ENCODE measurements around the gene TCP11L2. TPM values are rescaled to one million over a fixed set of nuclear protein-coding genes. Genes with fewer than 3 reads are reported as not detected.
A peak's percentile ranks its signal among the peaks of the same experiment; 100 is the strongest.

TCP11L2 gene
- polyA plus RNA-seq, 3 donors, result 23.5 to 37.3 (median 35.8) TPM

- no peaks in the 10 kb centered on the region for H3K9me3 Mint-ChIP-seq
- peak overlapping the region in 5 of 7 donors; percentile 25 to 82 (median 66) for H3K27ac Mint-ChIP-seq
- H3K4me2 ChIP-seq (replicated peaks; ENCODE audit: extremely low read depth, low read length, poor library complexity, severe bottlenecking), result no peak overlapping the region
- H3K4me3 Mint-ChIP-seq, result no peak overlapping the region
- no peaks in the 10 kb centered on the region for H3K9me3 ChIP-seq (replicated peaks in 1 of 2; ENCODE audit: control insufficient read depth in 1 of 2, insufficient read depth in 1 of 2, low read length in 2 of 2)
- no peak overlapping the region for H3K9ac ChIP-seq (ENCODE audit: insufficient read depth, low read length, poor library complexity, severe bottlenecking)
- DNase-seq, result peak; percentile 77 to 91 (median 91)
- no peaks in the 10 kb centered on the region for H3K36me3 ChIP-seq (replicated peaks in 1 of 2; ENCODE audit: control insufficient read depth in 1 of 2, insufficient read depth in 2 of 2, low read length in 2 of 2)
- peaks cover 0 to 2% of the 10 kb centered on the region in 2 donors for H3K36me3 Mint-ChIP-seq
- no peak for TF ChIP-seq CTCF (IDR thresholded peaks at IDR 0.05)
- intact Hi-C loops (cut with micrococcal nuclease), result loop anchor here in 1 of 2 donors (5.0 kb wide), 1 partner anchor 41 kb away; the partner anchor contains the start of gene CKAP4
- 93% methylated on average over 2 of the region's 9 CpGs for WGBS (ENCODE audit: insufficient coverage)
- peaks cover 14 to 27% of the 10 kb centered on the region in 2 donors for H3K4me1 ChIP-seq (ENCODE audit: control insufficient read depth in 1 of 2, insufficient read depth in 2 of 2, low read length in 2 of 2)
- peak overlapping the region in 1 of 2 donors; percentile 66 for H3K27ac ChIP-seq (ENCODE audit: low read depth in 1 of 2, low read length in 2 of 2)
- no peak overlapping the region for H3K4me3 ChIP-seq (replicated peaks in 1 of 3; ENCODE audit: low read depth in 2 of 3, low read length in 3 of 3)
- peaks cover 10 to 13% of the 10 kb centered on the region in 2 donors for H3K27me3 ChIP-seq (ENCODE audit: control insufficient read depth in 2 of 2, insufficient read depth in 2 of 2, low read length in 2 of 2)
- H2AFZ ChIP-seq (ENCODE audit: insufficient read depth, low read depth, low read length, poor library complexity, severe bottlenecking), result no peak overlapping the region
- no peaks in the 10 kb centered on the region for H3K79me2 ChIP-seq (ENCODE audit: insufficient read depth, low read length)
- peaks cover 10 to 20% (median 12%) of the 10 kb centered on the region in 3 donors for H3K27me3 Mint-ChIP-seq (ENCODE audit: low read depth in 3 of 3)
- peaks cover 38% of the 10 kb centered on the region for H3K4me1 Mint-ChIP-seq
- no peaks in the 10 kb centered on the region for H4K20me1 ChIP-seq (ENCODE audit: insufficient read depth, low read length)
Observed at GRCh38 chr12:106288494-106289195, 13.9 kb upstream of the TCP11L2 start.

GRCh38 chr12:106289196-106289681, 13.3 kb upstream of the TCP11L2 start:
- H3K27ac Mint-ChIP-seq, result peak overlapping the region in 6 of 7 donors; percentile 14 to 82 (median 54)
- Histone ChIP-seq H3K79me2 (ENCODE audit: insufficient read depth, low read length) (no peaks in the 10 kb centered on the region), H3K4me1 (ENCODE audit: control insufficient read depth in 1 of 2, insufficient read depth in 2 of 2, low read length in 2 of 2) (peaks cover 14 to 27% of the 10 kb centered on the region in 2 donors), H3K27ac (ENCODE audit: low read depth in 1 of 2, low read length in 2 of 2) (peak overlapping the region in 1 of 2 donors; percentile 66), H2AFZ (ENCODE audit: insufficient read depth, low read depth, low read length, poor library complexity, severe bottlenecking) (no peak overlapping the region), H3K9me3 (replicated peaks in 1 of 2; ENCODE audit: control insufficient read depth in 1 of 2, insufficient read depth in 1 of 2, low read length in 2 of 2) (no peaks in the 10 kb centered on the region), H3K27me3 (ENCODE audit: control insufficient read depth in 2 of 2, insufficient read depth in 2 of 2, low read length in 2 of 2) (peaks cover 9 to 11% of the 10 kb centered on the region in 2 donors), H3K36me3 (replicated peaks in 1 of 2; ENCODE audit: control insufficient read depth in 1 of 2, insufficient read depth in 2 of 2, low read length in 2 of 2) (no peaks in the 10 kb centered on the region), H3K4me3 (replicated peaks in 1 of 3; ENCODE audit: low read depth in 2 of 3, low read length in 3 of 3) (no peak overlapping the region), H3K4me2 (replicated peaks; ENCODE audit: extremely low read depth, low read length, poor library complexity, severe bottlenecking) (no peak overlapping the region), H4K20me1 (ENCODE audit: insufficient read depth, low read length) (no peaks in the 10 kb centered on the region), H3K9ac (ENCODE audit: insufficient read depth, low read length, poor library complexity, severe bottlenecking) (no peak overlapping the region)
- DNase-seq, result no peak
- H3K27me3 Mint-ChIP-seq (ENCODE audit: low read depth in 3 of 3), result peaks cover 10 to 18% (median 11%) of the 10 kb centered on the region in 3 donors
- TF ChIP-seq CTCF (IDR thresholded peaks at IDR 0.05), result no peak
- peaks cover 38% of the 10 kb centered on the region for H3K4me1 Mint-ChIP-seq
- no peaks in the 10 kb centered on the region for H3K9me3 Mint-ChIP-seq
- intact Hi-C loops (cut with micrococcal nuclease), result loop anchor here in 1 of 2 donors (5.0 kb wide), 1 partner anchor 42 kb away; the partner anchor contains the start of gene CKAP4
- peaks cover 0 to 2% of the 10 kb centered on the region in 2 donors for H3K36me3 Mint-ChIP-seq
- WGBS (ENCODE audit: insufficient coverage), result no CpG with 5 or more reads among the region's 1 CpG
- no peak overlapping the region for H3K4me3 Mint-ChIP-seq

Measured in CD14-positive monocyte (primary cell).